GM18511 (cell line): ENCODE results near the gene MDFIC.
"Not testable (repeated sequence)": the region's sequence is repeated elsewhere in the genome, so short reads cannot be mapped to it uniquely, and the experiment has no call there.

ENCODE experiments used
- ATAC-seq: cut with Tn5 transposase; IDR thresholded peaks from one replicate; pipeline ENCODE4 v1.9.1; 2021; ENCODE audit warnings: mild to moderate bottlenecking, moderate library complexity; ENCODE audit not compliant: unreplicated experiment

The MDFIC gene

GRCh38 chr7:114922026-114922651, at the start of gene MDFIC:
TSS of gene MDFIC (plus strand) at chr7:114922094. CDS start at chr7:114923034, 940 bp downstream.
- peak; percentile 52 for ATAC-seq

DNA sequence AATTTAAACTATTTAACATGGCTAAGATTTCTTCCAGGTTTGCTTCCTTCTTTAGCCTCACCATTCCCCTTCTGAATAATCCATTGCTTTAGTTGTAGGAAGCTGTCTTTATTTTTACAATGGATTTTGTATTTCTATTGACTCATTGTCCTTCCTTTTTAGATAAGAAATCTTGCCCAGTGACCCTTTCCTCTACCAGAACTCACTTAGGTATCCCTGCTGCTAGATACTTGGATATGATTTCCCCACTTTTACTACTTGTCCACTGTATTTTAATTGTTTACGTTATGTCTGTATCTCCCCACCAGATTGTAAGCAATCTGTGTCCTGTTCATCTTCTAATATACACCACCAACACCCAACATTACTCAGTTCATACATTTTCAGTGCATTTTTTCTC, 47.7 kb upstream of the MDFIC start:
- no peak for ATAC-seq

- ATAC-seq, result no peak
These were observed 46.7 kb upstream of the MDFIC start for GRCh38 chr7:114875186-114875585.

GRCh38 chr7:114879554-114879953, 42.3 kb upstream of the MDFIC start:
- no peak for ATAC-seq

- ATAC-seq, result no peak
These were observed 36.1 kb upstream of the MDFIC start for GRCh38 chr7:114885836-114886235.

- ATAC-seq, result no peak
These were observed 35.7 kb upstream of the MDFIC start for GRCh38 chr7:114886241-114886640.

- not testable (repeated sequence) for ATAC-seq
These were observed 32.8 kb upstream of the MDFIC start for GRCh38 chr7:114889116-114889515.

- peak; percentile 63 for ATAC-seq
These were observed 32.1 kb upstream of the MDFIC start for GRCh38 chr7:114889646-114890285.

DNA sequence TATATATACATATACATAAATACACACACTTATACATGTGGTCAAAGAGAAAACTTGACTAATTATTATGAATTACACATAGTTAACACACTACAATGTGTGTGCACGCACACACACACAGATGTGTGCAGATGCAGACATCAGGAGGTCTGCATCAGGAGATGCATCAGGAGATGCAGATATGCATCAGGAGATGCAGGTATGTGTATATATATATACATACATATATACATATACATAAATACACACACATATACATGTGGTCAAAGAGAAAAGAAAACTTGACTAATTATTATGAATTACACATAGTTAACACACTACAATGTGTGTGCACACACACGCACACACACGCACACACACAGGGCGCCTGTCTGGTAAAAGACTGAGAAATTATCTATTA, 31.3 kb upstream of the MDFIC start:
- ATAC-seq, result no peak

DNA sequence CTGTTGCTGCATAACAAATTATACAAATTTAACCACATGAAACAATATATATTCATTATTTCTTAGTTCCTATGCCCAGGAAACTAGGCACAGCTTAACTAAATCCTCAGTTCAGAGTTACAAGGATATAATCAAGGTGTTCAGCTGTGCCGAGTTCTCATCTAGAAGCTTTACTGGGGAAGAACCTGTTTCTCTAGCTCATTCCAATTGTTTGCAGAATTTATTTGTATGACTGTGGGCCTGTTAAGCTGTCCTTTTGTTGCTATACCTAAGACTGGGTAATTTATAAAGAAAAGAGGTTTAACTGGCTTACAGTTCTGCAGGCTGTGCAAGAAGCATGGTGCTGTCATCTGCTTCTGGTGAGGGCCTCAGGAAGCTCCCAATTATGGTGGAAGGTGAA, 21.8 kb upstream of the MDFIC start:
- ATAC-seq, result no peak

GRCh38 chr7:114901771-114902170, 20.1 kb upstream of the MDFIC start:
- ATAC-seq, result no peak

- no peak for ATAC-seq
These were observed 18.8 kb upstream of the MDFIC start for GRCh38 chr7:114903131-114903530.

DNA sequence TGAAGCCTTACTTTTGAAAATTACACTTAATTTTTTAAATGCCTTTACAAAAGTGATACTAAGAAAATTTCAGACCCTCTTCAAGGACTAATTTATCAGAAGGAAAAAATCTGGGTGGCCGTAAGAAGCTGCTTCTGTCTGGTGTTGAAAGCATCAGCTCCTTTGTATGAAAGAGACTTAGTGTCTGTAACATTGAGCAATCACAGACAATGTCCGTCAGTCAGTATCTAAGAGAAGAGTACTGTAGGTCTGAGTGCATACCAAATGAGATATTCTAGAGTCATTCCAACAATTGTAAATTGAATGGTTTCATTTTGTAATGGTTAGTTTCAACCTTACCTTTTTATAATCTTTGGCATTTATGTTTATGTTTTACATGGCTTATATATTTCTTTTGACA, 11.1 kb upstream of the MDFIC start:
- ATAC-seq, result no peak

DNA sequence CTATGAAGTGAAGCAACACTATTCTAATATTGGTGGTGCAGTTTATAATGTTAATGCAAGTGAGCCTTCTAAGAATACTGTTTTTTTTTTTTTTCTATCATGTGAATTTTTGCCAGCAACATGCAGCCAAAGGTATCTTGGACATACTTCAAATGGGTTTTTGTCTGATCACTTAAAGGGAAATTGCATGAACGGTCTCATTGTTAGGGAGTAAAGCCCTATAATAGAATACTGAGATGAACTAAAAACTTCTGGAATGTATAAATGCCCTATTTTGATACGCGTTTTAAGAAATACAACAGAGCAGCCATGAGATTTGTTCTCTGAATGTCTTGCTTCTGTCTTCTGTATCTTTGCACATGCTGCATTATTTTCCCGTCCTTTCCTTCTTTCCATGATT, 10.5 kb upstream of the MDFIC start:
- no peak for ATAC-seq

GRCh38 chr7:114916261-114916892, 5.5 kb upstream of the MDFIC start:
- peak; percentile 96 for ATAC-seq

GRCh38 chr7:114917211-114917839, 4.6 kb upstream of the MDFIC start:
- ATAC-seq, result no peak

DNA sequence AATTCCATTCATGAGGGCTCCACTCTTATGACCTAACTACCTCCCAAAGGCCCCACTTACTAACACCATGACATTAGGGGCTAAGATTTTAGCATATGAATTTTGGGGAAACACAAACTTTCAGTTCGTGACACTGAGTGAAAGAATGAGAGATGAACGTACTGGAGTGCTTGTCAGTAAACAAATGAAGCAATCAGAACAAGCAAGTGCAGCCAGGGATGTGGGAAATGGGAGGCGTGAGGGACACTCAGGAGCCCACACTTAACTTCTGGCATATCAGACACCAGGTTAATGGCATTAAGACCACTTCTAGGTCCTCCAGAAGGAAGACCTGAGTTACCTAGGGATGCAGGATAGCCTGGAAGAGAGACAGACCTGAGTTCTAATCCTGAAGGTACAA, 2.3 kb upstream of the MDFIC start:
- ATAC-seq, result no peak

- no peak for ATAC-seq
These were observed 266 bp upstream of the MDFIC start for GRCh38 chr7:114921631-114922025.

DNA sequence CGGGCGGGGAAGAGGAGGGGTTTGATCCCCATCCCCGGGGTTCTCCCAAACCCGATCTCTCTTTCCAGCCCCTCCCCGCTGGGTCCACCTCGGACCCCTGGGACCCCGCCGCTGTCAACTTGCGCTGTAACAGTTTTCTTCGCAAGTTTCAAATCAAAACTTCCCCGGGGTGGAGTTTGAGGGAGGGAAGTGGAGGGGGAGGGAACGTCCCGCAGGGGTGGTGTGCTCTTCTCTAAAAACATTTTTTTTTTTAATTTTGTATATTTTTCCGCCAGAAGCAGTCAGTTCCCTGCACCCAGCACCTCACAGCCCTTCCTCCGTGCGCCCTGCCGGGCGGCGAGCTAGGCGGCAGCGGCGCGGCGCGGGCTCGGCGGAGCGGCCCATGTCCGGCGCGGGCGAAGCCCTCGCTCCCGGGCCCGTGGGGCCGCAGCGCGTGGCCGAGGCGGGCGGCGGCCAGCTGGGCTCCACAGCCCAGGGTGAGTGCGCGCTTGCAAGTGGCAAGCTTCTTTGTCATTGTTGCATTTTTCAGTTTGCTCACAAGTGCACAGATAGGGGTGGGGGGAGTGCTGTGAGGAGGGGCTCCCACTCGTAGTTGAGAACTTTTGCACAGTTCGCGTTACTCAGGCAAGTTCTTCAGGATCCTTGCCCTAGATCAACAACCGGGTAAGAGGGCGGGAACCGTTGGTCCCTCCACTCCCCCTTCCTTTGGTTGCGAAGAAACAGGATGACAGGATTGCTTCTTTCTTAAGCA, 933 bp downstream of the MDFIC start:
- peak; percentile 46 for ATAC-seq

- ATAC-seq, result no peak
These were observed 1.5 kb downstream of the MDFIC start for GRCh38 chr7:114923403-114923713.

DNA sequence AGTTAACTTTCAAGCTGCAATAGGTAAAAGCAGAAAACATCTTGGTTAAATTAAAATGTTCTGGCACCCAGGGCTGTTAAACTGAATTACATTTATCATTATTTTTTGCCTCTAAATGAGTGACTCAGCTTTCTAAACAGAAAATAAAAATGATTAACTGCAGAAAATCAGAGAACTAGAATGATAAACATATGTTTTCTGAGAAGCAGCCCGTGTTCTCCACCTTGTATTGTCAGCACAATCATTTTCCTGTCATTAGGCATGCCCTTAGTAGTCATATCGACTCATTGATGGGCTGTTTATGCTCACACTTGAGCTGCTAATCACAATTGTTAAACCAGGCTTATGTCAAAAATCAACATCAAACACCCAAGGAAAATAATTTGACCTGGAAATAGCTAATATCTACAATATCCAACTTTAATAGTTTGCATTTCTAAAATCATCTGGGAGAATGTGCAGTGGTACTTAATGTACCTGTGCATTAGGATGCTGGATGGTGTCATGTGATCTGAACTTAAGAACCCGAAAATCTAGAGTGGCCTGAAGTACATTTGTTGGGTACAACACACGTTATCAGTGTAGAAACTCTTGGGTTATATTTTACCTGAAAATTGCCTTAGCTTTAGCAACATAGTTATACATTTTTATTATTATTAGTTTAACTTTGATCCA, 2.3 kb downstream of the MDFIC start:
- peak; percentile 23 for ATAC-seq
